GM12874 (cell line): ENCODE measurements around the gene BBS12.

ENCODE experiments used
- CTCF ChIP-seq: IDR thresholded peaks from 2 replicates; pipeline ENCODE4 v1.5.1; 2011; ENCODE audit warnings: low read depth, mild to moderate bottlenecking, control low read depth, low read length, moderate library complexity; ENCODE audit not compliant: insufficient read depth

The BBS12 gene

GRCh38 chr4:122775987-122776836 is 43.7 kb downstream of the BBS12 start:
- no peak for TF ChIP-seq CTCF

- TF ChIP-seq CTCF: no peak
These were observed 44.4 kb downstream of the BBS12 start for GRCh38 chr4:122776916-122777315.

- TF ChIP-seq CTCF: no peak
These were observed 45.6 kb downstream of the BBS12 start for GRCh38 chr4:122777846-122778673.

DNA sequence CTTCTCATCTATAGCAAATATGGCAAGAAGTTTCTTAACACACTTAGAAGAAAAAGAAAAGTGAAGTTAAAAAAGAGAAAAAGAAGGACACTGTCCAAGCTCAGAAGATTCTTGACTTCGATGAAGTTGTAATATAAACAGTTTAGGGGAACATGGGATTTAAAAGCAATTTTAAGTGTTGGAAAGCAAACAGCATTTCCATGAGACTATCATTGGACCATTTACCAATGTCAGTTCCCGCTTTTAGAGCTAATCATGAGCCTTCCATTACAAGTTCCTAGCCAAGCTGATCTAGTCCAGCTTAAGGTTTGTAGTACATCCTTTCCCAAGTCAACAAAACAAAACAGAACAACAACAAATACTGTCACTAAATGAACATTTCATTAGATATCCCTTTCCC is 49.0 kb downstream of the BBS12 start:
- no peak for TF ChIP-seq CTCF

- TF ChIP-seq CTCF: no peak
These were observed 51.1 kb downstream of the BBS12 start for GRCh38 chr4:122783301-122784215.

DNA sequence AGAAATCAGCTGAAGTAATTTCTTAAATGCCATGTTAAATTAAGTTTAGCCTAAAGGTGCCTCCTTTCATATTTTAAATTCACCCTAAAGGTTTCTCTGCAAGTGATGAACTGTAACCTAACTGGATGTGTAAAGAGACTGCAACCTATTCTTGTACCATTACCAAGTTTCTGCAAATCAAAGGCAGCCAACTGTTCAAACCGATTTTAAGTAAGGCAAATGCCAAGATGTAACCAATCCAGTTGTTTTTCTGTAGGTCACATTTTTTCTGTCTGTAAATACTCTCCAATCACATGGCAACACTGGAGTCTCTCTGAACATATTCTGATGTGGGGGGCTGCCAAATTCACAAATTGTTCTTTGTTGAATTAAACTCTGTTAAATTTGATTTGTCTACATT is 51.8 kb downstream of the BBS12 start:
- TF ChIP-seq CTCF: no peak
